ENCODE data around the gene AIMP1.

GRCh38 chr4:106369456-106370060 lies 53.2 kb downstream of the AIMP1 start:
- peak; percentile 74 for TF ChIP-seq CTCF (IDR thresholded peaks at IDR 0.05; ENCODE audit: borderline replicate concordance, extremely low read depth, low read length, poor library complexity, severe bottlenecking)
- no peak for TF ChIP-seq EZH2 (IDR thresholded peaks at IDR 0.05; ENCODE audit: borderline replicate concordance, low read depth, low read length, severe bottlenecking)
